Glutamatergic neuron (in vitro differentiated cells): ENCODE data around the gene RALGAPA2. TPM values are rescaled to one million over a fixed set of nuclear protein-coding genes. Genes with fewer than 3 reads are reported as not detected.

Experiments
- DNase-seq: peaks from one replicate; pipeline ENCODE4 v3.0.0; 2022
- H3K27ac Mint-ChIP-seq: one replicate; pipeline ENCODE4 v1.8.0; 2020; ENCODE audit warnings: mild to moderate bottlenecking, mixed read lengths, inconsistent platforms; ENCODE audit not compliant: unreplicated experiment
- H3K27me3 Mint-ChIP-seq: one replicate; pipeline ENCODE4 v1.8.0; 2020; ENCODE audit warnings: mild to moderate bottlenecking, moderate library complexity, mixed read lengths, inconsistent platforms; ENCODE audit not compliant: unreplicated experiment
- H3K36me3 Mint-ChIP-seq: one replicate; pipeline ENCODE4 v1.8.0; 2020; ENCODE audit warnings: mild to moderate bottlenecking, mixed read lengths, inconsistent platforms; ENCODE audit not compliant: unreplicated experiment
- H3K4me1 Mint-ChIP-seq: one replicate; pipeline ENCODE4 v1.8.0; 2020; ENCODE audit warnings: mild to moderate bottlenecking, low read depth, mixed read lengths, inconsistent platforms; ENCODE audit not compliant: unreplicated experiment
- H3K4me3 Mint-ChIP-seq: one replicate; pipeline ENCODE4 v1.8.0; 2020; ENCODE audit warnings: mild to moderate bottlenecking, mixed read lengths, inconsistent platforms; ENCODE audit not compliant: unreplicated experiment
- H3K9me3 Mint-ChIP-seq: one replicate; pipeline ENCODE4 v1.8.0; 2020; ENCODE audit warnings: mild to moderate bottlenecking, moderate library complexity, mixed read lengths, inconsistent platforms; ENCODE audit not compliant: unreplicated experiment
- CTCF ChIP-seq: fragments of 200-600 bp; sonication (generic); IDR thresholded peaks from one replicate; pipeline ENCODE4 v1.5.0; 2021; ENCODE audit not compliant: partially characterized antibody, unreplicated experiment
- total RNA-seq: library from RNA; stranded (reverse); fragmentation: NEBNext Ultra II Directional; extraction: Animal tissue kit (Norgen Biotek cat#: 25700); gene quantifications from one replicate; pipeline ENCODE4 v1.2.1, GENCODE V29; 2021; ENCODE audit not compliant: unreplicated experiment

RALGAPA2 gene
- total RNA-seq, 1 donor from 2014 or later = 60.9 TPM

- Mint-ChIP-seq H3K4me1 (peaks cover 7% of the 10 kb centered on the region), H3K27me3 (no peaks in the 10 kb centered on the region), H3K4me3 (no peak overlapping the region), H3K27ac (peak overlapping the region; percentile 3), H3K9me3 (peaks cover 3% of the 10 kb centered on the region), H3K36me3 (peaks cover under 1% of the 10 kb centered on the region)
- TF ChIP-seq CTCF = no peak
- DNase-seq = no peak
Measured at GRCh38 chr20:20386192-20386591, 326.3 kb downstream of the RALGAPA2 start.

GRCh38 chr20:20375862-20376261 is 336.6 kb downstream of the RALGAPA2 start:
- peaks cover 15% of the 10 kb centered on the region for H3K27me3 Mint-ChIP-seq
- H3K36me3 Mint-ChIP-seq = peaks cover 43% of the 10 kb centered on the region
- peak overlapping the region; percentile 16 for H3K27ac Mint-ChIP-seq
- no peak overlapping the region for H3K4me3 Mint-ChIP-seq
- peaks cover 35% of the 10 kb centered on the region for H3K9me3 Mint-ChIP-seq
- TF ChIP-seq CTCF = no peak
- DNase-seq = no peak
- peaks cover 30% of the 10 kb centered on the region for H3K4me1 Mint-ChIP-seq

- H3K4me3 Mint-ChIP-seq = peak overlapping the region; percentile 98
- peak; percentile 45 for DNase-seq
- peaks cover 45% of the 10 kb centered on the region for H3K9me3 Mint-ChIP-seq
- peak overlapping the region; percentile 100 for H3K27ac Mint-ChIP-seq
- peaks cover 43% of the 10 kb centered on the region for H3K36me3 Mint-ChIP-seq
- TF ChIP-seq CTCF = no peak
- peaks cover 30% of the 10 kb centered on the region for H3K4me1 Mint-ChIP-seq
- H3K27me3 Mint-ChIP-seq = peaks cover 21% of the 10 kb centered on the region
Measured at GRCh38 chr20:20373091-20373571, 339.3 kb downstream of the RALGAPA2 start.

- Mint-ChIP-seq H3K4me3 (peak overlapping the region; percentile 98), H3K9me3 (peaks cover 45% of the 10 kb centered on the region), H3K36me3 (peaks cover 43% of the 10 kb centered on the region), H3K27ac (peak overlapping the region; percentile 100), H3K27me3 (peaks cover 25% of the 10 kb centered on the region), H3K4me1 (peaks cover 30% of the 10 kb centered on the region)
- no peak for DNase-seq
- TF ChIP-seq CTCF = no peak
Measured at GRCh38 chr20:20371681-20372080, 340.8 kb downstream of the RALGAPA2 start.

GRCh38 chr20:20371083-20371482 is 341.4 kb downstream of the RALGAPA2 start:
- Mint-ChIP-seq H3K27ac (peak overlapping the region; percentile 100), H3K4me1 (peaks cover 33% of the 10 kb centered on the region), H3K27me3 (peaks cover 30% of the 10 kb centered on the region), H3K36me3 (peaks cover 43% of the 10 kb centered on the region), H3K9me3 (peaks cover 49% of the 10 kb centered on the region), H3K4me3 (peak overlapping the region; percentile 98)
- no peak for TF ChIP-seq CTCF
- no peak for DNase-seq
